HG02943 (cell line): ENCODE measurements around the gene DDX54.
"Not testable (repeated sequence)": the region's sequence is repeated elsewhere in the genome, so short reads cannot be mapped to it uniquely, and the experiment has no call there.

ENCODE experiments used
- ATAC-seq: cut with Tn5 transposase; IDR thresholded peaks from one replicate; pipeline ENCODE4 v1.9.1; 2021; ENCODE audit warnings: mild to moderate bottlenecking, low read depth, moderate library complexity; ENCODE audit not compliant: unreplicated experiment

The DDX54 gene

GRCh38 chr12:113221181-113221996 lies 36.1 kb upstream of the DDX54 start, which contains the start of gene TPCN1:
Gene TPCN1, plus strand, starts transcription at chr12:113221464. Its CDS starts 5,389 bp downstream, at chr12:113226853.
- ATAC-seq, result peak; percentile 90

GRCh38 chr12:113220593-113221180 lies 35.4 kb upstream of the DDX54 start:
- peak; percentile 1 for ATAC-seq

- ATAC-seq, result no peak
Measured at GRCh38 chr12:113216027-113216426, 30.7 kb upstream of the DDX54 start.

GRCh38 chr12:113214895-113215400 lies 29.7 kb upstream of the DDX54 start:
- no peak for ATAC-seq

GRCh38 chr12:113211160-113211559 lies 25.9 kb upstream of the DDX54 start:
- no peak for ATAC-seq

- peak; percentile 78 for ATAC-seq
Measured at GRCh38 chr12:113208041-113208934, 23.0 kb upstream of the DDX54 start.

- no peak for ATAC-seq
Measured at GRCh38 chr12:113207613-113208040, 22.3 kb upstream of the DDX54 start.

GRCh38 chr12:113206802-113207201 lies 21.5 kb upstream of the DDX54 start:
- ATAC-seq, result not testable (repeated sequence)

- no peak for ATAC-seq
Measured at GRCh38 chr12:113204804-113205203, 19.5 kb upstream of the DDX54 start.

GRCh38 chr12:113203852-113204760 lies 18.8 kb upstream of the DDX54 start:
- ATAC-seq, result no peak

GRCh38 chr12:113202300-113203075 lies 17.2 kb upstream of the DDX54 start:
- no peak for ATAC-seq

GRCh38 chr12:113201187-113202177 lies 16.2 kb upstream of the DDX54 start:
- no peak for ATAC-seq

- no peak for ATAC-seq
Measured at GRCh38 chr12:113200021-113200797, 14.9 kb upstream of the DDX54 start.

GRCh38 chr12:113198296-113198695 lies 13.0 kb upstream of the DDX54 start:
- no peak for ATAC-seq

- no peak for ATAC-seq
Measured at GRCh38 chr12:113197518-113198077, 12.3 kb upstream of the DDX54 start.

GRCh38 chr12:113196990-113197389 lies 11.7 kb upstream of the DDX54 start:
- no peak for ATAC-seq

GRCh38 chr12:113196582-113196981 lies 11.3 kb upstream of the DDX54 start:
- ATAC-seq, result no peak
